IPS-18c (cell line): ENCODE results near the gene TNFSF13.

Experiments used
- H3K4me3 ChIP-seq: 2 replicates; pipeline ENCODE4 v1.7.0; 2013; ENCODE audit warnings: low read depth, mild to moderate bottlenecking, low read length, moderate library complexity; ENCODE audit not compliant: insufficient read depth
- H3K9me3 ChIP-seq: one replicate; pipeline ENCODE4 v1.6.1; 2013; ENCODE audit warnings: mild to moderate bottlenecking, low read length, moderate library complexity; ENCODE audit not compliant: control insufficient read depth, insufficient read depth

Gene TNFSF13

GRCh38 chr17:7610641-7611040 lies 52.1 kb downstream of the TNFSF13 start:
- H3K9me3 ChIP-seq = no peaks in the 10 kb centered on the region
- no peak overlapping the region for H3K4me3 ChIP-seq
